Measurements from ENCODE around the gene NSD1. TPM values are rescaled to one million over a fixed set of nuclear protein-coding genes. Genes with fewer than 3 reads are reported as not detected.

NSD1 gene
- total and polyA plus RNA-seq, 9 of the 15 experiments (the other 6 are each of a cell fraction or from before 2014, with no cell fraction given) = 3.8 to 51.0 (median 24.7) TPM

GRCh38 chr5:177133853-177134696, 502 bp downstream of the NSD1 start (continued):
- peak; percentile 82 for TF ChIP-seq HNRNPK (IDR thresholded peaks at IDR 0.05; ENCODE audit: low read depth, low read length, poor library complexity, severe bottlenecking)
- TF ChIP-seq NFATC3 (IDR thresholded peaks at IDR 0.05) = no peak
- 0 out of 2 replicates have a peak, but pooled peaks have one; percentile 64 for TF ChIP-seq ZNF830 (CRISPR knock-in tag; IDR thresholded peaks at IDR 0.05)
- TF ChIP-seq, protein P1, sequence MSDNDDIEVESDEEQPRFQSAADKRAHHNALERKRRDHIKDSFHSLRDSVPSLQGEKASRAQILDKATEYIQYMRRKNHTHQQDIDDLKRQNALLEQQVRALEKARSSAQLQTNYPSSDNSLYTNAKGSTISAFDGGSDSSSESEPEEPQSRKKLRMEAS (CRISPR knock-in tag; IDR thresholded peaks at IDR 0.05) = peak; percentile 43; the same call in 1 of the 2 replicates
- TF ChIP-seq, protein P2, sequence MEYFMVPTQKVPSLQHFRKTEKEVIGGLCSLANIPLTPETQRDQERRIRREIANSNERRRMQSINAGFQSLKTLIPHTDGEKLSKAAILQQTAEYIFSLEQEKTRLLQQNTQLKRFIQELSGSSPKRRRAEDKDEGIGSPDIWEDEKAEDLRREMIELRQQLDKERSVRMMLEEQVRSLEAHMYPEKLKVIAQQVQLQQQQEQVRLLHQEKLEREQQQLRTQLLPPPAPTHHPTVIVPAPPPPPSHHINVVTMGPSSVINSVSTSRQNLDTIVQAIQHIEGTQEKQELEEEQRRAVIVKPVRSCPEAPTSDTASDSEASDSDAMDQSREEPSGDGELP (CRISPR knock-in tag; IDR thresholded peaks at IDR 0.05; ENCODE audit: borderline replicate concordance) = peak; percentile 15; the same call in 1 of the 2 replicates
- no peak for TF ChIP-seq ZEB2 (IDR thresholded peaks at IDR 0.05)
- TF ChIP-seq GABPA (tag; conservative IDR thresholded peaks at IDR 0.05; ENCODE audit: low read depth) = peak; percentile 49
- TF ChIP-seq PHF20 (IDR thresholded peaks at IDR 0.05; ENCODE audit: partially characterized antibody) = peak; percentile 26
- TF ChIP-seq, protein P3, sequence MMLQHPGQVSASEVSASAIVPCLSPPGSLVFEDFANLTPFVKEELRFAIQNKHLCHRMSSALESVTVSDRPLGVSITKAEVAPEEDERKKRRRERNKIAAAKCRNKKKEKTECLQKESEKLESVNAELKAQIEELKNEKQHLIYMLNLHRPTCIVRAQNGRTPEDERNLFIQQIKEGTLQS (IDR thresholded peaks at IDR 0.05) = no peak
- TF ChIP-seq, protein P3 (CRISPR knock-in tag; conservative IDR thresholded peaks at IDR 0.05) = peak; percentile 39; the same call in 1 of the 2 replicates
- TF ChIP-seq SP1 (CRISPR knock-in tag; IDR thresholded peaks at IDR 0.05) = 0 out of 2 replicates have a peak, but pooled peaks have one; percentile 19
- TF ChIP-seq TEAD2 (tag; IDR thresholded peaks at IDR 0.05) = no peak
- peak; percentile 25 for TF ChIP-seq POLR2B (IDR thresholded peaks at IDR 0.05; ENCODE audit: low read depth, partially characterized antibody)
- no peak for TF ChIP-seq NR2C2 (CRISPR knock-in tag; IDR thresholded peaks at IDR 0.05)
- TF ChIP-seq NR2C2 (tag; IDR thresholded peaks at IDR 0.05) = peak; percentile 64; the same call in 1 of the 2 replicates
- no peak for TF ChIP-seq ZNF75A (CRISPR knock-in tag; IDR thresholded peaks at IDR 0.05)
- TF ChIP-seq KAT7 (CRISPR knock-in tag; IDR thresholded peaks at IDR 0.05; ENCODE audit: borderline replicate concordance) = 0 out of 2 replicates have a peak, but pooled peaks have one; percentile 12
- TF ChIP-seq TAF1 (IDR thresholded peaks at IDR 0.05; ENCODE audit: control insufficient read depth, extremely low read depth, insufficient read depth, low read length, severe bottlenecking) = peak; percentile 25
- no peak for TF ChIP-seq MAFG (tag; conservative IDR thresholded peaks at IDR 0.05)
- TF ChIP-seq CTBP1 (IDR thresholded peaks at IDR 0.05; ENCODE audit: borderline replicate concordance) = peak; percentile 44
- peak; percentile 80 for TF ChIP-seq POLR2G (IDR thresholded peaks at IDR 0.05; ENCODE audit: low read depth, low read length)
- TF ChIP-seq EP400 (IDR thresholded peaks at IDR 0.05) = 0 out of 2 replicates have a peak, but pooled peaks have one; percentile 24
- TF ChIP-seq, protein P4, sequence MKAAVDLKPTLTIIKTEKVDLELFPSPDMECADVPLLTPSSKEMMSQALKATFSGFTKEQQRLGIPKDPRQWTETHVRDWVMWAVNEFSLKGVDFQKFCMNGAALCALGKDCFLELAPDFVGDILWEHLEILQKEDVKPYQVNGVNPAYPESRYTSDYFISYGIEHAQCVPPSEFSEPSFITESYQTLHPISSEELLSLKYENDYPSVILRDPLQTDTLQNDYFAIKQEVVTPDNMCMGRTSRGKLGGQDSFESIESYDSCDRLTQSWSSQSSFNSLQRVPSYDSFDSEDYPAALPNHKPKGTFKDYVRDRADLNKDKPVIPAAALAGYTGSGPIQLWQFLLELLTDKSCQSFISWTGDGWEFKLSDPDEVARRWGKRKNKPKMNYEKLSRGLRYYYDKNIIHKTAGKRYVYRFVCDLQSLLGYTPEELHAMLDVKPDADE (conservative IDR thresholded peaks at IDR 0.05; ENCODE audit: control insufficient read depth, low read depth, low read length) = 0 out of 2 replicates have a peak, but pooled peaks have one; percentile 42
- peak; percentile 64 for TF ChIP-seq L3MBTL2 (IDR thresholded peaks at IDR 0.05)
- TF ChIP-seq ZNF134 (CRISPR knock-in tag; conservative IDR thresholded peaks at IDR 0.05) = no peak
- no peak for TF ChIP-seq ETV1 (tag; conservative IDR thresholded peaks at IDR 0.05; ENCODE audit: low read depth)

Data from K562 (cell line).